Measurements from ENCODE around the gene HAT1. TPM values are rescaled to one million over a fixed set of nuclear protein-coding genes. Genes with fewer than 3 reads are reported as not detected.

The HAT1 gene
- total RNA-seq, 2 experiments from 2014 or later: 20.3 to 22.6 TPM

DNA sequence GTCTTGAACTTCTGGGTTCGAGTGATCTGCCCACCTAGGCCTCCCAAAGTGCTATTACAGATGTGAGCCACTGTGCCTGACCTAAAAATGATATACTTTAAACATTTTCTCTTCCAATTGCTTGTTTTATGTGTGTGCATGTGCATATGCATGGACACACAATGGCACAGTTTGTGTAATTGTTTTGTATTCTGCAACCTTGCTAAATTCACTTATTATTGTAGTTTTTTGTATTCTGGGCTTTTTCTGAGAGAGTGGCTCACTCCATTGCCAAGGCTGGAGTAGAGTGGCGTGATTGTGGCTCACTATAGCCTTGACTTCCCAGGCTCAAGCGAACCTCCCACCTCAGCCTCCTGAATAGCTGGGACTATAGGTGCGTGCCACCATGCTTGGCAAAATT lies 8.1 kb downstream of the HAT1 start:
- TF ChIP-seq, protein P1, sequence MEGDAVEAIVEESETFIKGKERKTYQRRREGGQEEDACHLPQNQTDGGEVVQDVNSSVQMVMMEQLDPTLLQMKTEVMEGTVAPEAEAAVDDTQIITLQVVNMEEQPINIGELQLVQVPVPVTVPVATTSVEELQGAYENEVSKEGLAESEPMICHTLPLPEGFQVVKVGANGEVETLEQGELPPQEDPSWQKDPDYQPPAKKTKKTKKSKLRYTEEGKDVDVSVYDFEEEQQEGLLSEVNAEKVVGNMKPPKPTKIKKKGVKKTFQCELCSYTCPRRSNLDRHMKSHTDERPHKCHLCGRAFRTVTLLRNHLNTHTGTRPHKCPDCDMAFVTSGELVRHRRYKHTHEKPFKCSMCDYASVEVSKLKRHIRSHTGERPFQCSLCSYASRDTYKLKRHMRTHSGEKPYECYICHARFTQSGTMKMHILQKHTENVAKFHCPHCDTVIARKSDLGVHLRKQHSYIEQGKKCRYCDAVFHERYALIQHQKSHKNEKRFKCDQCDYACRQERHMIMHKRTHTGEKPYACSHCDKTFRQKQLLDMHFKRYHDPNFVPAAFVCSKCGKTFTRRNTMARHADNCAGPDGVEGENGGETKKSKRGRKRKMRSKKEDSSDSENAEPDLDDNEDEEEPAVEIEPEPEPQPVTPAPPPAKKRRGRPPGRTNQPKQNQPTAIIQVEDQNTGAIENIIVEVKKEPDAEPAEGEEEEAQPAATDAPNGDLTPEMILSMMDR (IDR thresholded peaks at IDR 0.05): no peak
- no peak overlapping the region for H3K4me3 Mint-ChIP-seq

GRCh38 chr2:171939058-171939742 lies 16.9 kb downstream of the HAT1 start:
- intact Hi-C loops (cut with DNase I, micrococcal nuclease): no loop called here
- Histone ChIP-seq H3K27ac (ENCODE audit: low read depth in 1 of 2, low read length in 2 of 2) (no peak overlapping the region), H3K4me1 (ENCODE audit: insufficient read depth, low read length) (peaks cover 3% of the 10 kb centered on the region), H3K9me3 (ENCODE audit: control insufficient read depth in 1 of 2, insufficient read depth in 1 of 2, low read length in 2 of 2) (no peaks in the 10 kb centered on the region), H3K36me3 (ENCODE audit: insufficient read depth, low read length) (no peaks in the 10 kb centered on the region), H3K4me3 (ENCODE audit: low read length) (no peak overlapping the region), H3K27me3 (ENCODE audit: control insufficient read depth in 1 of 2, insufficient read depth in 2 of 2, low read length in 2 of 2) (no peaks in the 10 kb centered on the region)
- Mint-ChIP-seq H3K4me1 (ENCODE audit: low read depth) (peaks cover 47% of the 10 kb centered on the region), H3K27me3 (no peaks in the 10 kb centered on the region), H3K9me3 (no peaks in the 10 kb centered on the region), H3K36me3 (ENCODE audit: low read depth) (peaks cover 29% of the 10 kb centered on the region), H3K27ac (no peak overlapping the region), H3K4me3 (no peak overlapping the region)
- POLR2A ChIA-PET: no interaction called here
- DNase-seq: no peak
- TF ChIP-seq, protein P1 (IDR thresholded peaks at IDR 0.05): no peak
- CTCF ChIA-PET: no interaction called here
- ATAC-seq (ENCODE audit: poor library complexity): no peak

More for the DNA sequence above, 8.1 kb downstream of the HAT1 start:
- H3K27ac Mint-ChIP-seq: no peak overlapping the region
- Histone ChIP-seq H3K9me3 (ENCODE audit: control insufficient read depth in 1 of 2, insufficient read depth in 1 of 2, low read length in 2 of 2) (no peaks in the 10 kb centered on the region), H3K4me1 (ENCODE audit: insufficient read depth, low read length) (no peaks in the 10 kb centered on the region), H3K27ac (ENCODE audit: low read depth in 1 of 2, low read length in 2 of 2) (no peak overlapping the region), H3K4me3 (ENCODE audit: low read length) (no peak overlapping the region), H3K27me3 (ENCODE audit: control insufficient read depth in 1 of 2, insufficient read depth in 2 of 2, low read length in 2 of 2) (no peaks in the 10 kb centered on the region), H3K36me3 (ENCODE audit: insufficient read depth, low read length) (peaks cover 40% of the 10 kb centered on the region)
- H3K36me3 Mint-ChIP-seq (ENCODE audit: low read depth): peaks cover 67% of the 10 kb centered on the region
- H3K27me3 Mint-ChIP-seq: no peaks in the 10 kb centered on the region
- H3K4me1 Mint-ChIP-seq (ENCODE audit: low read depth): peaks cover 65% of the 10 kb centered on the region
- ATAC-seq (ENCODE audit: poor library complexity): no peak
- DNase-seq: no peak
- intact Hi-C loops (cut with DNase I, micrococcal nuclease): no loop called here
- ChIA-PET POLR2A (interaction anchor here (1.4 kb wide), 1 partner anchor 8 kb away, joined by 5 read pairs; the partner anchor contains the start of gene HAT1), CTCF (no interaction called here)
- no peaks in the 10 kb centered on the region for H3K9me3 Mint-ChIP-seq

DNA sequence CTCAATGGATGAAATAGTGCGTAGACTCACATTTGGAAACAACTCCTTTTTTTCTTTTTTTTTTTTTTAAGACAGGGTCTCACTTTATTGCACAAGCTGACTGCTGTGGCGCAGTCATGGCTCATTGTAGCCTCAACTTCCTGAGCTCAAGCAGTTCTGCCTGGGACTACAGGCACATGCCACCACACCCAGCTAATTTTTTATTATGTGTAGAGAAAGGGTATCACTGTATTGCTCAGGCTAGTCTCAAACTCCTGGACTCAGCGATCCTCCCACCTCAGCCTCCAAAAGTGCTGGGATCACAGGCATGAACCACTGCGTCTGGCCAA lies 17.4 kb downstream of the HAT1 start:
- Histone ChIP-seq H3K4me1 (ENCODE audit: insufficient read depth, low read length) (peaks cover 3% of the 10 kb centered on the region), H3K4me3 (ENCODE audit: low read length) (no peak overlapping the region), H3K36me3 (ENCODE audit: insufficient read depth, low read length) (no peaks in the 10 kb centered on the region), H3K9me3 (ENCODE audit: control insufficient read depth in 1 of 2, insufficient read depth in 1 of 2, low read length in 2 of 2) (no peaks in the 10 kb centered on the region), H3K27ac (ENCODE audit: low read depth in 1 of 2, low read length in 2 of 2) (no peak overlapping the region), H3K27me3 (ENCODE audit: control insufficient read depth in 1 of 2, insufficient read depth in 2 of 2, low read length in 2 of 2) (no peaks in the 10 kb centered on the region)
- POLR2A ChIA-PET: no interaction called here
- Mint-ChIP-seq H3K4me3 (no peak overlapping the region), H3K27ac (no peak overlapping the region), H3K9me3 (no peaks in the 10 kb centered on the region), H3K27me3 (no peaks in the 10 kb centered on the region), H3K4me1 (ENCODE audit: low read depth) (peaks cover 44% of the 10 kb centered on the region), H3K36me3 (ENCODE audit: low read depth) (peaks cover 26% of the 10 kb centered on the region)
- ATAC-seq (ENCODE audit: poor library complexity): no peak
- TF ChIP-seq, protein P1 (IDR thresholded peaks at IDR 0.05): no peak
- DNase-seq: no peak
- CTCF ChIA-PET: no interaction called here
- intact Hi-C loops (cut with DNase I, micrococcal nuclease): no loop called here

Data from CD4-positive, alpha-beta T cell (primary cell).